ENCODE measurements around the gene HTRA3.

GRCh38 chr4:8332038-8332857 is 62.7 kb downstream of the HTRA3 start:
- TF ChIP-seq STAT6 (CRISPR knock-in tag; conservative IDR thresholded peaks at IDR 0.05; ENCODE audit: low read depth) (no peak), CTCF (IDR thresholded peaks at IDR 0.05) (no peak), PRDM15 (CRISPR knock-in tag; IDR thresholded peaks at IDR 0.05) (no peak)
